LNCAP (cell line): ENCODE results near the gene SNX10.

Experiments used
- CTCF ChIP-seq: fragments of 450-650 bp; IDR thresholded peaks from 2 replicates; pipeline ENCODE4 v1.5.1; 2017; ENCODE audit warnings: mild to moderate bottlenecking

The SNX10 gene

GRCh38 chr7:26278770-26279169, 12.9 kb upstream of the SNX10 start:
- TF ChIP-seq CTCF = peak; percentile 63

- no peak for TF ChIP-seq CTCF
These were observed 12.3 kb upstream of the SNX10 start for GRCh38 chr7:26279405-26279804.

DNA sequence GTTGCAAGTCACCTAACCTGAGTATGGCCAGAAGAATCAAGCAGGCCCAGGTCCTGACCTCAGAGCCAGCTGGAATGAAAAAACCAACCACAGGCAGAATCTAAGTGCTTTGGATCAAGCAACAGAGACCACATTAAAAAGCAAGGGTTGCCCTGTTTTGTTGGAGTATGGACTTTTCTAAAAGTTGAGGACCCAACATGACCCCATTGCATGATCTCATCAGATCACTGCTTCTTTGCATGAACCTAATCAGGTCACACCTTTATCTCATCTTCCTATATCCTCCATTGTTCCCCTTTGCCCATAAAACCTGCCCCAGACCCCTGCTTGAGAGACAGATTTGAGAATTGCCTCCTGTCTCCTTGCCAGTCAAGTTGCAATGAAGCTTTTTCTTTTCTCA, 11.6 kb upstream of the SNX10 start:
- no peak for TF ChIP-seq CTCF

GRCh38 chr7:26280723-26281122, 10.9 kb upstream of the SNX10 start:
- no peak for TF ChIP-seq CTCF

GRCh38 chr7:26284477-26284876, 7.2 kb upstream of the SNX10 start:
- TF ChIP-seq CTCF = no peak

DNA sequence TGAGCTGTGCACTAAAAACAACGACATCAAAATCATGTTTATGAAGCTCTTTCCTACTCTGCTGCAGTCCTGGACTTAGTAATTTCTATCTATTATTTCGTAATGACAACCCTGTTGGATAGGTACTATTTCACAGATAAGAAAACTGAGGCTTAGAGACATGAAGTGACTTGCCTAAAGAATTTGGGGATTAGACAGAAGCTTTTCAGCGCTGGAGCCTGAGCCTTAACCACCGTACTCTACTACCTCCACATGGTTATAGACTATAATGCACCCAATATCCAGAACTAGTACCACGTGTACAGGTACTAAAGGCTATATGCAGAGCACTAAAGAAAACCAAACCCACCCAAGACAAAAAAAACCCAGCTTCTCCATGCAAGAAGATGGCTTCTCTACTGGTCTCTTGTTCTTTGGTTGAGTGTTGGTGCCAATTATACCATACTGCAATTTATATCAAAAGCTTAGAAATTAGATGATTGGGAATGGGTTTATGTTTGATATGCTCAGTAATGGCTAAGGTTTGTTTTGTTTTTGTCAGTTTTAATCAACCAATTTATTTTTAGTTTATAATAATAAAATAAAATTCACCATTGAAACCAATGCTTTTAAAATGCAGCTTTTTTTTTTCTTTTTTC, 6.5 kb upstream of the SNX10 start:
- no peak; the same call in 1 of the 2 replicates for TF ChIP-seq CTCF

- TF ChIP-seq CTCF = no peak
These were observed 5.5 kb upstream of the SNX10 start for GRCh38 chr7:26286157-26286556.

DNA sequence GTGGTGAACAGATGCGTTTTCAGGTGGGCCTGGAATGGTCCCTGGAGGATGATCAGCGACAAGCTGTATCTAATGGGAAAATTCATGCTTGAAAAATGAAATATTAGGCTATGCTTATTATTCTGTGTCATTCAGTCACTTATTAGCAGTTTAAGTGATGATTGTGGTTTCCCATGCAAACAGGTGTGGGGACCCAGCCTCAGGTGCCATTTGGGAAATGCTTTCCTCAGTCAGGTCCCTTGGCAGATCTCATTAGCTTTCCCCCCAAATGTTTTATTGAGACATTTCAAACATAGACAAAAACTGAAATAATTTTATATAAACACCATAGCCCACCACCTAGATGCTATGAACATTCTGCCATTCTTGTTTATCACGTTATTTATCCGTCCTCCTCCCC, 411 bp upstream of the SNX10 start:
- no peak for TF ChIP-seq CTCF
